K562 (cell line): Measurements from ENCODE around the gene CAPN2. TPM values are rescaled to one million over a fixed set of nuclear protein-coding genes. Genes with fewer than 3 reads are reported as not detected.

Source experiments
- ATAC-seq: fragments of 200-7000 bp; cut with Tn5 transposase; 3 replicates; pipeline ENCODE4 v1.9.1; 2020; ENCODE audit warnings: moderate library complexity
- BruUV-seq: library from RNA; stranded (reverse); fragments of 400-500 nt; replicated peaks from 2 replicates; lab custom pipeline; 2021; lab: Mats Ljungman, UMichigan
- CTCF ChIA-PET: fragments of 300-600 bp; formaldehyde crosslinking; extraction: SDS; loops from one replicate; lab custom pipeline; 2021; ENCODE audit warnings: low intra/inter-chr PET ratio; lab: Yijun Ruan, JAX
- POLR2A ChIA-PET: fragments of 300-600, 350-650 bp; sonication (Branson Sonifier 250); formaldehyde crosslinking; extraction: SDS; loops from one replicate; lab custom pipeline; 2021; ENCODE audit warnings: antibody characterized with exemption, inconsistent platforms; lab: Yijun Ruan, JAX
- DNase-seq, 4 experiments: peaks; one replicate each; pipeline versions ENCODE4 v3.0.0 to v3.0.0-alpha.2; 2011 to 2018; ENCODE audit warnings: low spot score in 3 of 4, mixed read lengths in 3 of 4; ENCODE audit errors: extremely low read depth in 1 of 4
- FAIRE-seq: peaks from 2 replicates; lab custom pipeline; 2011; peaks lifted over from hg19 to GRCh38; lab: Jason Lieb, UNC
- H2AFZ ChIP-seq: 2 replicates; pipeline ENCODE4 v1.6.0; 2011; ENCODE audit warnings: low read depth, low read length, control low read depth, inconsistent platforms
- H3K27ac ChIP-seq: fragments of 200-600 bp; 3 replicates; pipeline ENCODE4 v1.8.0; 2011; ENCODE audit warnings: low read depth, mild to moderate bottlenecking, control low read depth, inconsistent platforms, low read length, moderate library complexity, mixed read lengths; ENCODE audit errors: extremely low read depth
- H3K27me3 ChIP-seq, 2 experiments: fragments of 300-600 bp in 1 of 2; 2 replicates in 1 of 2; 3 replicates in 1 of 2; pipeline versions ENCODE4 v1.6.0 to v1.8.0; 2011; ENCODE audit warnings: inconsistent platforms in 2 of 2, low read length in 2 of 2, mild to moderate bottlenecking in 1 of 2, mixed read lengths in 1 of 2, moderate library complexity in 1 of 2; ENCODE audit not compliant: control insufficient read depth in 2 of 2, insufficient read depth in 2 of 2
- H3K36me3 ChIP-seq: fragments of 300-600 bp; 3 replicates; pipeline ENCODE4 v1.8.0; 2011; ENCODE audit warnings: mild to moderate bottlenecking, low read length, inconsistent platforms; ENCODE audit not compliant: control insufficient read depth, insufficient read depth
- H3K4me1 ChIP-seq, 2 experiments: fragments of 200-600 bp in 1 of 2; replicated peaks in 1 of 2; 2 replicates in 1 of 2; 3 replicates in 1 of 2; pipeline versions ENCODE4 v1.5.1 to v1.8.0; 2011; ENCODE audit warnings: inconsistent platforms in 2 of 2, low read length in 2 of 2, mild to moderate bottlenecking in 1 of 2, mixed read lengths in 1 of 2, moderate library complexity in 1 of 2; ENCODE audit not compliant: control insufficient read depth in 2 of 2, insufficient read depth in 2 of 2
- H3K4me2 ChIP-seq: 2 replicates; pipeline ENCODE4 v1.6.1; 2011; ENCODE audit warnings: low read length, control low read depth, inconsistent platforms, mixed read lengths; ENCODE audit not compliant: insufficient read depth
- H3K4me3 ChIP-seq: fragments of 200-600 bp; sonication (generic), shearing (Covaris generic); 2 replicates; pipeline ENCODE4 v1.5.1; 2016; ENCODE audit warnings: control low read depth, inconsistent platforms
- H3K79me2 ChIP-seq: fragments of 200-600 bp; 3 replicates; pipeline ENCODE4 v1.8.0; 2011; ENCODE audit warnings: low read length, inconsistent platforms; ENCODE audit not compliant: control insufficient read depth, insufficient read depth
- H3K9ac ChIP-seq, 2 experiments: 2 replicates each; pipeline versions ENCODE4 v1.6.0 to v1.6.1; 2011; ENCODE audit warnings: low read depth in 2 of 2, low read length in 2 of 2, control low read depth in 1 of 2, inconsistent platforms in 1 of 2, mild to moderate bottlenecking in 1 of 2, mixed read lengths in 1 of 2; ENCODE audit not compliant: insufficient read depth in 1 of 2
- H3K9me1 ChIP-seq: one replicate; pipeline ENCODE4 v1.6.0; 2011; ENCODE audit warnings: inconsistent platforms, mild to moderate bottlenecking, low read length, moderate library complexity; ENCODE audit not compliant: control insufficient read depth, insufficient read depth
- H3K9me3 ChIP-seq: replicated peaks from 2 replicates; pipeline ENCODE4 v1.5.1; 2011; ENCODE audit warnings: low read depth, low read length, inconsistent platforms; ENCODE audit not compliant: control insufficient read depth, insufficient read depth
- H4K20me1 ChIP-seq: replicated peaks from 2 replicates; pipeline ENCODE4 v1.6.1; 2011; ENCODE audit warnings: low read length, inconsistent platforms, mixed read lengths; ENCODE audit not compliant: control insufficient read depth, insufficient read depth
- NFYB ChIP-seq: IDR thresholded peaks from 2 replicates; pipeline ENCODE4 v1.6.1; 2011; ENCODE audit warnings: mild to moderate bottlenecking, moderate library complexity; ENCODE audit not compliant: insufficient read length; ENCODE audit errors: extremely low read depth
- WGBS: fragments of 100-300 bp; shearing (Covaris generic); methylation state at CpG from one replicate; pipeline ENCODE4 v1.1.6; 2016; ENCODE audit warnings: low coverage, mixed read lengths; ENCODE audit not compliant: insufficient coverage; ENCODE audit errors: missing lambda C conversion rate; 5-methylcytosine and 5-hydroxymethylcytosine counted together
- in situ Hi-C: fragments of 300-500 bp; cut with MboI; formaldehyde crosslinking; loops from 4 replicates; pipeline ENCODE4 v1.15.0; 2018; ENCODE audit warnings: inconsistent platforms, mixed read lengths
- intact Hi-C: fragments of 100-400 bp; cut with micrococcal nuclease; formaldehyde crosslinking; loops from 2 replicates; pipeline ENCODE4 v1.14.2; 2022
- polyA plus RNA-seq, 8 experiments: library from polyadenylated mRNA; depleted of rRNA in 4 of 8; stranded (reverse) in 5 of 8; unstranded in 3 of 8; fragments of >200 nt; fragmentation: Nextera tagmentation in 2 of 8; fragmentation: Illumina TruSeq in 1 of 8; extraction: Ambion mirVana in 2 of 8; extraction: Trizol in 1 of 8; gene quantifications; 2 replicates each; pipeline versions ENCODE4 v1.2.1 to v1.2.3, GENCODE V29; 2011 to 2014; ENCODE audit warnings: inconsistent platforms in 1 of 8, missing spikeins in 1 of 8
- total RNA-seq, 7 experiments: library from RNA; depleted of rRNA in 6 of 7; stranded (reverse); fragments of >200 nt in 6 of 7; fragmentation: Illumina TruSeq in 2 of 7; extraction: Trizol in 2 of 7; gene quantifications; 2 replicates each; pipeline versions ENCODE4 v1.2.1 to v1.2.3, GENCODE V29; 2011 to 2021; ENCODE audit warnings: low replicate concordance in 1 of 7
- TF ChIP-seq, protein P1 (sequence below): fragments of 450-650 bp; IDR thresholded peaks from one replicate; pipeline ENCODE4 v1.6.1; 2018; ENCODE audit warnings: mild to moderate bottlenecking, moderate library complexity; ENCODE audit not compliant: partially characterized antibody
- TF ChIP-seq, protein P2 (sequence below): fragments of 450-650 bp; IDR thresholded peaks from 2 replicates; pipeline ENCODE4 v1.6.1; 2017; ENCODE audit warnings: antibody characterized with exemption, mild to moderate bottlenecking

Gene CAPN2
- total and polyA plus RNA-seq, 9 of the 15 experiments (the other 6 are each of a cell fraction or from before 2014, with no cell fraction given), result 24.6 to 157 (median 101) TPM

DNA sequence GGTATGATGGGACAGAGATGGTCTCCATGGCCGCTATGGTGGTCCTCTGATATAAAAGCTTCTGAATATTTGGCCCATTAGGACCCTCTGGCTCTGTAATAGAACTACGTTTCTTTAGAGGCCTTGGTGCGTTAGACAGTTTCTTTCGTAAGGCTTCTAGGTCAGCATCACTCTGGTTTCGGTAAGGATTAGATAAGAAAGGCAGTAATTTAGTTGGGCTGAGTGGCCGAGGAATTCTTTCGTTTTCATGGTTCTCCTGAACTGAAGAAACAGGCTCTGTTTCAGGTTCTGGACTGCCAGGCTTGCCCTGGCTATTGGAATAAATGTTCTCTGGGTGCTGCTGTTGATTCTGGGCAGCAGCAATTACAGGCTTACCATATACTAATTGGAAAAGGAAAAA, 83.9 kb downstream of the CAPN2 start (continued):
- TF ChIP-seq, protein P1, sequence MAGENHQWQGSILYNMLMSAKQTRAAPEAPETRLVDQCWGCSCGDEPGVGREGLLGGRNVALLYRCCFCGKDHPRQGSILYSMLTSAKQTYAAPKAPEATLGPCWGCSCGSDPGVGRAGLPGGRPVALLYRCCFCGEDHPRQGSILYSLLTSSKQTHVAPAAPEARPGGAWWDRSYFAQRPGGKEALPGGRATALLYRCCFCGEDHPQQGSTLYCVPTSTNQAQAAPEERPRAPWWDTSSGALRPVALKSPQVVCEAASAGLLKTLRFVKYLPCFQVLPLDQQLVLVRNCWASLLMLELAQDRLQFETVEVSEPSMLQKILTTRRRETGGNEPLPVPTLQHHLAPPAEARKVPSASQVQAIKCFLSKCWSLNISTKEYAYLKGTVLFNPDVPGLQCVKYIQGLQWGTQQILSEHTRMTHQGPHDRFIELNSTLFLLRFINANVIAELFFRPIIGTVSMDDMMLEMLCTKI, result no peak
- TF ChIP-seq, protein P2, sequence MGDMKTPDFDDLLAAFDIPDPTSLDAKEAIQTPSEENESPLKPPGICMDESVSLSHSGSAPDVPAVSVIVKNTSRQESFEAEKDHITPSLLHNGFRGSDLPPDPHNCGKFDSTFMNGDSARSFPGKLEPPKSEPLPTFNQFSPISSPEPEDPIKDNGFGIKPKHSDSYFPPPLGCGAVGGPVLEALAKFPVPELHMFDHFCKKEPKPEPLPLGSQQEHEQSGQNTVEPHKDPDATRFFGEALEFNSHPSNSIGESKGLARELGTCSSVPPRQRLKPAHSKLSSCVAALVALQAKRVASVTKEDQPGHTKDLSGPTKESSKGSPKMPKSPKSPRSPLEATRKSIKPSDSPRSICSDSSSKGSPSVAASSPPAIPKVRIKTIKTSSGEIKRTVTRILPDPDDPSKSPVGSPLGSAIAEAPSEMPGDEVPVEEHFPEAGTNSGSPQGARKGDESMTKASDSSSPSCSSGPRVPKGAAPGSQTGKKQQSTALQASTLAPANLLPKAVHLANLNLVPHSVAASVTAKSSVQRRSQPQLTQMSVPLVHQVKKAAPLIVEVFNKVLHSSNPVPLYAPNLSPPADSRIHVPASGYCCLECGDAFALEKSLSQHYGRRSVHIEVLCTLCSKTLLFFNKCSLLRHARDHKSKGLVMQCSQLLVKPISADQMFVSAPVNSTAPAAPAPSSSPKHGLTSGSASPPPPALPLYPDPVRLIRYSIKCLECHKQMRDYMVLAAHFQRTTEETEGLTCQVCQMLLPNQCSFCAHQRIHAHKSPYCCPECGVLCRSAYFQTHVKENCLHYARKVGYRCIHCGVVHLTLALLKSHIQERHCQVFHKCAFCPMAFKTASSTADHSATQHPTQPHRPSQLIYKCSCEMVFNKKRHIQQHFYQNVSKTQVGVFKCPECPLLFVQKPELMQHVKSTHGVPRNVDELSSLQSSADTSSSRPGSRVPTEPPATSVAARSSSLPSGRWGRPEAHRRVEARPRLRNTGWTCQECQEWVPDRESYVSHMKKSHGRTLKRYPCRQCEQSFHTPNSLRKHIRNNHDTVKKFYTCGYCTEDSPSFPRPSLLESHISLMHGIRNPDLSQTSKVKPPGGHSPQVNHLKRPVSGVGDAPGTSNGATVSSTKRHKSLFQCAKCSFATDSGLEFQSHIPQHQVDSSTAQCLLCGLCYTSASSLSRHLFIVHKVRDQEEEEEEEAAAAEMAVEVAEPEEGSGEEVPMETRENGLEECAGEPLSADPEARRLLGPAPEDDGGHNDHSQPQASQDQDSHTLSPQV, result peak; percentile 56

DNA sequence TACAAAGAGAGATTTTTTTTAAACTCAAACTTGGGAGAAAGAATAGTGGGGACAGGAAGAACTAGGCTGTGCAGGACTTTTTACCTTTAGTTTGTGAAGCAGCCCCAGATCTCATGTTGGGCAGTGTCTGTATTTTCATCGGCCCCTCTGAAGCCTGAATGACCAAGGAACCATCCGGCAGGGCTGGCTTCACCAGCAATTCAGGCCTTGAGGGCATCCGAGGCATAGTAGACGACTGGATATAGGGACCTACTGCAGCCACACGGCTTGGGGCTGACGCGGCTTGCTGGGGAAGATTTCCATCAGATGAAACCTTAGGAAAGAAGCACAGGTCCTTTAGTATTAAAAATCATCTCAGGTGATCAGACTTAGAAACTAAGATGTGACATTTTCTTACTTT, 89.7 kb downstream of the CAPN2 start:
- CTCF ChIA-PET, result interaction anchor here (0.9 kb wide), 1 partner anchor 10 kb away, joined by 4 read pairs; no protein-coding TSS in a partner anchor
- H3K9me1 ChIP-seq, result no peaks in the 10 kb centered on the region
- FAIRE-seq (no peak), ATAC-seq (no peak), DNase-seq (no peak)
- TF ChIP-seq NFYB, result no peak
- no peak overlapping the region for H3K27ac ChIP-seq
- peak overlapping the region in 1 of 2 experiments; percentile 63; a peak in 1 of 4 replicates for H3K9ac ChIP-seq
- no peaks in the 10 kb centered on the region for H3K27me3 ChIP-seq
- H2AFZ ChIP-seq, result no peak overlapping the region
- WGBS, result 94% methylated on average over 7 of the region's 7 CpGs
- in situ Hi-C loops (no loop called here), intact Hi-C loops (no loop called here)
- H4K20me1 ChIP-seq, result no peaks in the 10 kb centered on the region
- POLR2A ChIA-PET, result interaction anchor here (0.7 to 2.1 kb wide), 4 partner anchors 13 to 44 kb away, joined by 3 to 11 read pairs (median 4); partner anchors contain the start of gene TP53BP2
- H3K36me3 ChIP-seq, result peaks cover 91% of the 10 kb centered on the region
- BruUV-seq, result no TSS peak
- H3K79me2 ChIP-seq, result no peaks in the 10 kb centered on the region
- no peaks in the 10 kb centered on the region for H3K9me3 ChIP-seq
- H3K4me1 ChIP-seq, result no peaks in the 10 kb centered on the region
- no peak overlapping the region for H3K4me3 ChIP-seq
- H3K4me2 ChIP-seq, result no peak overlapping the region
